Muscle layer of colon (tissue), 2 donors: Measurements from ENCODE around the gene MYH11.
"Not testable (repeated sequence)": the region's sequence is repeated elsewhere in the genome, so short reads cannot be mapped to it uniquely, and the experiment has no call there.

ENCODE experiments used
- H3K27ac ChIP-seq: one replicate; pipeline ENCODE4 v1.7.0; 2013; ENCODE audit warnings: low read depth, mild to moderate bottlenecking, low read length, moderate library complexity
- H3K27me3 ChIP-seq, 2 donors: one replicate each; pipeline ENCODE4 v1.7.0; 2013; ENCODE audit warnings: low read length in 2 of 2, mild to moderate bottlenecking in 2 of 2; ENCODE audit not compliant: insufficient read depth in 2 of 2, control insufficient read depth in 1 of 2
- H3K36me3 ChIP-seq: one replicate; pipeline ENCODE4 v1.7.0; 2013; ENCODE audit warnings: mild to moderate bottlenecking, low read length; ENCODE audit not compliant: insufficient read depth
- H3K4me1 ChIP-seq: one replicate; pipeline ENCODE4 v1.7.0; 2013; ENCODE audit warnings: mild to moderate bottlenecking, low read length; ENCODE audit not compliant: insufficient read depth
- H3K4me3 ChIP-seq, 2 donors: one replicate each; pipeline ENCODE4 v1.7.0; 2013; ENCODE audit warnings: low read length in 2 of 2, low read depth in 1 of 2, mild to moderate bottlenecking in 1 of 2, moderate library complexity in 1 of 2
- H3K9ac ChIP-seq: one replicate; pipeline ENCODE4 v1.7.0; 2013; ENCODE audit warnings: low read length
- H3K9me3 ChIP-seq: one replicate; pipeline ENCODE4 v1.7.0; 2013; ENCODE audit warnings: mild to moderate bottlenecking, low read length
- donor health status: abdominal sarcoma.
- donor health status: Adenocarcinoma of cecum.

MYH11 gene

DNA sequence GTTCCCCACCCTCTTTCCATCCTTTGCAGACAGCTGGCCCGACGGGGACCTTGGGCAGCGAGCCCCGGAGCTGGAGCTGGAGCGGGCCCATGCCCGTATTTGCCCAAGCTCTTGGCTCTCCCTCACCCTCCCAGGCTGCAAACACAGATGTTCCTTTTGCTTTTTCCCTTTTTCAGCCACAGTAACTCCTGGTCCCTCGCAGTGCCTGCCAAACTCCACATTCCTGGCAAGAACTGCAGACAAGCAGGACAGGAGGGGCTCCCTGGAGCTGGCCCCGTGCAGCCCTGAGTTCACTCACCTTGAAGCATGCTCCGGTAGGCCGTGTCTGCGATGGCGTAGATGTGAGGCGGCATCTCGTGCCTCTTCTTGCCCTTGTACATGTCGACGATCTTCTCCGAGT lies 33.9 kb downstream of the MYH11 start:
- Histone ChIP-seq H3K4me3 (no peak overlapping the region), H3K9me3 (no peaks in the 10 kb centered on the region), H3K9ac (peak overlapping the region; percentile 5), H3K27me3 (no peaks in the 10 kb centered on the region), H3K36me3 (peaks cover 69% of the 10 kb centered on the region), H3K4me1 (peaks cover 75% of the 10 kb centered on the region), H3K27ac (peak overlapping the region; percentile 86)

GRCh38 chr16:15820837-15821236 lies 36.0 kb downstream of the MYH11 start:
- no peaks in the 10 kb centered on the region for H3K9me3 ChIP-seq
- H3K4me1 ChIP-seq: peaks cover 62% of the 10 kb centered on the region
- no peak overlapping the region for H3K27ac ChIP-seq

GRCh38 chr16:15819046-15819445 lies 37.8 kb downstream of the MYH11 start:
- Histone ChIP-seq H3K9ac (no peak overlapping the region), H3K27me3 (no peaks in the 10 kb centered on the region), H3K36me3 (peaks cover 59% of the 10 kb centered on the region), H3K9me3 (no peaks in the 10 kb centered on the region), H3K4me1 (peaks cover 48% of the 10 kb centered on the region), H3K27ac (peak overlapping the region; percentile 53), H3K4me3 (no peak overlapping the region)

More at GRCh38 chr16:15820837-15821236, 36.0 kb downstream of the MYH11 start:
- Histone ChIP-seq H3K9ac (no peak overlapping the region), H3K36me3 (peaks cover 62% of the 10 kb centered on the region), H3K27me3 (no peaks in the 10 kb centered on the region), H3K4me3 (no peak overlapping the region)

- peaks cover 47% of the 10 kb centered on the region for H3K36me3 ChIP-seq
- no peaks in the 10 kb centered on the region for H3K9me3 ChIP-seq
- H3K27me3 ChIP-seq: no peaks in the 10 kb centered on the region
- H3K4me3 ChIP-seq: no peak overlapping the region
- no peak overlapping the region for H3K27ac ChIP-seq
- no peak overlapping the region for H3K9ac ChIP-seq
- H3K4me1 ChIP-seq: peaks cover 34% of the 10 kb centered on the region
Observed at GRCh38 chr16:15817446-15817845, 39.4 kb downstream of the MYH11 start.

DNA sequence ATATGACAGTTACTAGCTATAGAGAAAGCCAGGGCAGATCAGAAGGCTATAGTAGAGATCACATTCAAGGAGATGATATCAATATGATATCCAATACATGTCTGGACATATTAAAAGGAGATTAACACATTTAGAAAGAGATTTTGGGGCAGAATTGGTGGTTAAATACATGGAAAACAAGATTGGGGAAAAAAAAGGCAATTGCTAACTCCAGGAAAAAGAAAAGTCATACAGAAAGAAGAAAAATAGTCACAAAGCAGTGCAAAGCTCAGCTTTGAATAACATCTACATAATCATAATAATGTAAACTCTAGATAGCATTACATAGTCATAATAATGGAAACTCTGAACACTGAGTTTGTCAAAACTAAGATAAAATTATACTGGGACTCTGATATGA lies 40.6 kb downstream of the MYH11 start:
- no peaks in the 10 kb centered on the region for H3K9me3 ChIP-seq
- H3K9ac ChIP-seq: no peak overlapping the region
- peaks cover 47% of the 10 kb centered on the region for H3K36me3 ChIP-seq
- no peak overlapping the region for H3K4me3 ChIP-seq
- H3K27ac ChIP-seq: no peak overlapping the region
- peaks cover 40% of the 10 kb centered on the region for H3K4me1 ChIP-seq
- H3K27me3 ChIP-seq: no peaks in the 10 kb centered on the region

GRCh38 chr16:15812401-15812750 lies 44.5 kb downstream of the MYH11 start:
- not testable (repeated sequence) for H3K9ac ChIP-seq, H3K4me3 ChIP-seq, H3K9me3 ChIP-seq, H3K27me3 ChIP-seq
- Histone ChIP-seq H3K27ac (peak overlapping the region; percentile 80), H3K4me1 (peaks cover 61% of the 10 kb centered on the region), H3K36me3 (peaks cover 54% of the 10 kb centered on the region)

GRCh38 chr16:15811481-15812400 lies 45.1 kb downstream of the MYH11 start:
- H3K27ac ChIP-seq: peak overlapping the region; percentile 80
- peak overlapping the region; percentile 62 for H3K9ac ChIP-seq
- H3K27me3 ChIP-seq: no peaks in the 10 kb centered on the region
- peaks cover 66% of the 10 kb centered on the region for H3K4me1 ChIP-seq
- peaks cover 60% of the 10 kb centered on the region for H3K36me3 ChIP-seq
- no peaks in the 10 kb centered on the region for H3K9me3 ChIP-seq
- peak overlapping the region; percentile 5 to 29 for H3K4me3 ChIP-seq

GRCh38 chr16:15810949-15811348 lies 45.9 kb downstream of the MYH11 start:
- Histone ChIP-seq H3K4me3 (peak overlapping the region in 1 of 2 donors; percentile 29), H3K4me1 (peaks cover 67% of the 10 kb centered on the region), H3K27me3 (no peaks in the 10 kb centered on the region), H3K36me3 (peaks cover 58% of the 10 kb centered on the region), H3K9me3 (no peaks in the 10 kb centered on the region), H3K9ac (peak overlapping the region; percentile 62), H3K27ac (peak overlapping the region; percentile 80)

- H3K27me3 ChIP-seq: no peaks in the 10 kb centered on the region
- peaks cover 53% of the 10 kb centered on the region for H3K36me3 ChIP-seq
- peak overlapping the region; percentile 80 for H3K27ac ChIP-seq
- no peaks in the 10 kb centered on the region for H3K9me3 ChIP-seq
- peak overlapping the region; percentile 62 for H3K9ac ChIP-seq
- peak overlapping the region in 1 of 2 donors; percentile 29 for H3K4me3 ChIP-seq
- peaks cover 66% of the 10 kb centered on the region for H3K4me1 ChIP-seq
Observed at GRCh38 chr16:15810411-15810810, 46.4 kb downstream of the MYH11 start.

DNA sequence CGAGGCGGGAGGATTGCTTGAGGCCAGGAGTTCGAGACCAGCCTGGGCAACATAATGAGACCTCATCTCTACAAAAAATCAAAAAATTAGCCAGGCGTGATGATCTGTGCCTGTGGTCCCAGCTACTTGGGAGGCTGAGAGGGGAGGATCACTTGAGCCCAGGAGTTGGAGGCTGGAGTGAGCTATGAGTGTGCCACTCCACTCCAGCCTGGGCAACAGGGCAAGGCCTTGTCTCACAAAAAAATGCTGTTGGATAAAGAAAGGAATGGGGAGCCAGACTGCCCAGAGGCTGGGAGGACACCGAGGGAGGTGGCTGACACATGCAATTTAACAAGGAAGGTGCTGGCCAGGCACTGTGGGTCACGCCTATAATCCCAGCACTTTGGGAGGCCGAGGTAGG lies 47.5 kb downstream of the MYH11 start:
- not testable (repeated sequence) for H3K9me3 ChIP-seq, H3K27me3 ChIP-seq
- peaks cover 53% of the 10 kb centered on the region for H3K36me3 ChIP-seq
- peaks cover 77% of the 10 kb centered on the region for H3K4me1 ChIP-seq
- peak overlapping the region; percentile 62 for H3K27ac ChIP-seq
- peak overlapping the region in 1 of 2 donors; percentile 11 for H3K4me3 ChIP-seq
- peak overlapping the region; percentile 57 for H3K9ac ChIP-seq

DNA sequence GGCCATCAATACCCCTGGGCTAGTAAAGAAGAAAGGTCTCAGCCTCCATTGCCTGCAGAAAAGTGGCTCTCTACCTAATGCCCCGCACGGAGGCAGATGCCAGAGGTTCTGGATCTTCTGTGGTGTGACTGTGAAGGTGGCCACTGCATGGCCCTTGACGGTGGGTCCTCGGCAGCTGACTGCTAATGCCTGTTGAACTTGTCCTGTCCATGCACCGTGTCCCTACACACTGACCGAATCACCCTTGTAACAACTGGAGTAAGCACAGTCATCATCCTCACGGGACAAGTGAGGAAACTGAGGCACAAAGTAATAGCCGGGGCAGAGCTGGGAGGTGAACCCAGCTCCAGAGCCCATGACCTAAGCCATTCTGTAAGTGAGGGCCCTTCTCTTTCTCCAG lies 48.8 kb downstream of the MYH11 start:
- Histone ChIP-seq H3K9ac (peak overlapping the region; percentile 37), H3K9me3 (no peaks in the 10 kb centered on the region), H3K27ac (peak overlapping the region; percentile 86), H3K36me3 (peaks cover 62% of the 10 kb centered on the region), H3K27me3 (no peaks in the 10 kb centered on the region), H3K4me3 (peak overlapping the region in 1 of 2 donors; percentile 16), H3K4me1 (peaks cover 87% of the 10 kb centered on the region)

GRCh38 chr16:15807603-15808009 lies 49.2 kb downstream of the MYH11 start:
- Histone ChIP-seq H3K27me3 (no peaks in the 10 kb centered on the region), H3K4me3 (no peak overlapping the region), H3K9me3 (no peaks in the 10 kb centered on the region), H3K9ac (peak overlapping the region; percentile 37), H3K36me3 (peaks cover 62% of the 10 kb centered on the region), H3K4me1 (peaks cover 86% of the 10 kb centered on the region), H3K27ac (peak overlapping the region; percentile 86)
